Activated T-helper 2 cell treated with anti-CD3 and anti-CD28 coated beads, Interferon-gamma antibody, Interleukin-2, Interleukin-4, amounts not matched to agents 10 μg/mL and 5 μg/mL and 100 μg/mL, durations not matched to agents 14 hours and 24 hours and 36 hours (primary cell): ENCODE measurements around the gene TMEM215. TPM values are rescaled to one million over a fixed set of nuclear protein-coding genes. Genes with fewer than 3 reads are reported as not detected.

Experiments used
- DNase-seq: peaks from one replicate; pipeline ENCODE4 v3.0.0; 2021; ENCODE audit warnings: low spot score
- H3K27ac Mint-ChIP-seq: one replicate; pipeline ENCODE4 v1.8.0; 2021; ENCODE audit warnings: mixed read lengths
- H3K27me3 Mint-ChIP-seq: one replicate; pipeline ENCODE4 v1.8.0; 2021; ENCODE audit warnings: low read depth, mixed read lengths
- H3K36me3 Mint-ChIP-seq: one replicate; pipeline ENCODE4 v1.8.0; 2021; ENCODE audit warnings: low read depth, mixed read lengths
- H3K4me1 Mint-ChIP-seq: one replicate; pipeline ENCODE4 v1.8.0; 2021; ENCODE audit warnings: low read depth, mixed read lengths
- H3K4me3 Mint-ChIP-seq: one replicate; pipeline ENCODE4 v1.8.0; 2021; ENCODE audit warnings: low read depth, mild to moderate bottlenecking, moderate library complexity, mixed read lengths
- H3K9me3 Mint-ChIP-seq: one replicate; pipeline ENCODE4 v1.8.0; 2021; ENCODE audit warnings: mixed read lengths
- intact Hi-C: fragments of 100-400 bp; cut with micrococcal nuclease; formaldehyde crosslinking; loops from one replicate; pipeline ENCODE4 v1.15.1; 2023
- total RNA-seq: library from RNA; stranded (reverse); gene quantifications from 2 replicates; pipeline ENCODE4 v1.2.3, GENCODE V29; 2022

The TMEM215 gene, protein sequence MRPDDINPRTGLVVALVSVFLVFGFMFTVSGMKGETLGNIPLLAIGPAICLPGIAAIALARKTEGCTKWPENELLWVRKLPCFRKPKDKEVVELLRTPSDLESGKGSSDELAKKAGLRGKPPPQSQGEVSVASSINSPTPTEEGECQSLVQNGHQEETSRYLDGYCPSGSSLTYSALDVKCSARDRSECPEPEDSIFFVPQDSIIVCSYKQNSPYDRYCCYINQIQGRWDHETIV
- not detected in 2 replicates for total RNA-seq

DNA sequence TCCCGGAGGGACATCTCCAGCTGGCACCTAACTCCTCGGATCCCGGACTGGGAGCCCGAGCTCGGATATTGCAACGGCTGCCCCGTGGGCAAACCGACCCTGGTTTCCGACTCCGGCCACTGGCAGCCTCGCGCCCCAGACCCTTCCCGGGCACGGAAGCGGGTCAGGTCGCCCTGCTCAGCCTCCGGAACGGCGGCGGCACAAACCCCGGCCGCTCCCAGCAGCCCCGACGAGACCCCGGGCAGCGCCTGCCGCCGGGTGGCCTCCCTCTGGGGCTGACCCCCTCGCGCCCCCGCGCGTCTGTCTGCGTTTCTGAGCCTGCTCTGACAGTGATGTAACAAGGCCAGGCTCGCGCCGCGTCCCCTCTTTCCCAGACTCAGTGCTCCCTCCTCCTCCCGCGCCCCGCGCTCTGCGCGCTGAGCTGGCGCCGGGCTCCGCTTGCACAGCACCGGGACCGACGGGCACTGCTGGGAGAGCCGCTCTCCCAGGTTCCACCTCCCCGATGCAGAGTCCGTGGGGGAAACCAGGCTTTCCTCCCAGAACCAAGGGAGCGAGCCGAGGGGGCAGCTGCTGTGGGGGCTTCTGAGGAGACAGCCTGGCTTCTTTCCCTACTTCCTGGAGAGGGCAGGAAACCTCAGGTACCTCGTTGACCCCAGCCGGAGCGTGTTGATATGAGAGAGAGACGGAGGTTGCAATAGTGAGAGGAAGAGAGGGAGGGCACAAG is at the start of gene TMEM215:
Gene TMEM215 (plus strand): TSS at position 373 of the 724 bp plus-strand sequence. CDS start 644 bp downstream, outside the sequence.
- intact Hi-C loops = no loop called here
- no peak within 1 kb of the TSS for H3K4me3 Mint-ChIP-seq
- no peak for DNase-seq
- no peaks in the 10 kb centered on the region for H3K4me1 Mint-ChIP-seq
- H3K27ac Mint-ChIP-seq = no peak within 1 kb of the TSS
- no peaks in the 10 kb centered on the region for H3K36me3 Mint-ChIP-seq
- no peaks in the 10 kb centered on the region for H3K9me3 Mint-ChIP-seq
- peaks cover 43% of the 10 kb centered on the region for H3K27me3 Mint-ChIP-seq

- Mint-ChIP-seq H3K27me3 (no peaks in the 10 kb centered on the region), H3K27ac (no peak overlapping the region), H3K9me3 (no peaks in the 10 kb centered on the region), H3K4me3 (no peak overlapping the region), H3K4me1 (no peaks in the 10 kb centered on the region), H3K36me3 (no peaks in the 10 kb centered on the region)
- intact Hi-C loops = no loop called here
- DNase-seq = no peak
Observed at GRCh38 chr9:32735476-32735875, 47.9 kb upstream of the TMEM215 start.

GRCh38 chr9:32737378-32737777 is 46.0 kb upstream of the TMEM215 start:
- H3K36me3 Mint-ChIP-seq = no peaks in the 10 kb centered on the region
- H3K4me3 Mint-ChIP-seq = no peak overlapping the region
- intact Hi-C loops = no loop called here
- no peak for DNase-seq
- no peaks in the 10 kb centered on the region for H3K4me1 Mint-ChIP-seq
- H3K27me3 Mint-ChIP-seq = no peaks in the 10 kb centered on the region
- no peak overlapping the region for H3K27ac Mint-ChIP-seq
- no peaks in the 10 kb centered on the region for H3K9me3 Mint-ChIP-seq

DNA sequence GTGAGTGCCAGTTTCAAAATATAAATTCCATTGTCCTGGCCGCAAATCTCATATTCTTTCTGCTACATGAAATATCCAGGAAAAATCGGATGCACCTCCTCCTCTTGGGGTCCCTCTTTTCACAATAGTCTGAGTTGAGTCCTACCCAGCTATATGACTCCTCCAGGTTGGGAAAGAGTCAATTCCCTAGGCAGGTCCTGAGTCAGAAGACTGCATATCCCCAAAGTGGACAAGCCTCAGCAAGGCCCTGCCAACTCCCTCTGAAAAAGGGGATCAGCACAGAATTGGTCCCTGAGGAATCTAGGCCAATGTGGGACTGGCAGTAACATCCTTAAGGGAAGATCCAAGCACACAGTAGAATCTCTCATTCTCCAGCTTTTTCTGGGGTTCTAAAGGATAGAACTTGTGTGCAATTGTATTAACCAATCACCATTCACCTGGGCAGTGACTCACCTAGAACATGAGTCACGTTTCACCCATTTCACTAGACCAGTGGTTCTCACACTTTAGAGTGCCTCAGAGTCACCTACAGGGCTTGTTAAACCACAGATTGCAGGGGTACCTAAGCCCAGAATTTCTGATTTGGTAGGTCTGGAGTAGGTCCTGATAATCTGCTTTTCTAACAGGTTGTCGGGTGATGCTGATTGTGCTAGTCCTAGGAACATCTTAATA is 44.7 kb upstream of the TMEM215 start:
- DNase-seq = no peak
- H3K4me1 Mint-ChIP-seq = no peaks in the 10 kb centered on the region
- no peaks in the 10 kb centered on the region for H3K9me3 Mint-ChIP-seq
- H3K4me3 Mint-ChIP-seq = no peak overlapping the region
- no peaks in the 10 kb centered on the region for H3K27me3 Mint-ChIP-seq
- intact Hi-C loops = no loop called here
- no peaks in the 10 kb centered on the region for H3K36me3 Mint-ChIP-seq
- H3K27ac Mint-ChIP-seq = no peak overlapping the region

- Mint-ChIP-seq H3K36me3 (no peaks in the 10 kb centered on the region), H3K4me1 (no peaks in the 10 kb centered on the region), H3K27me3 (no peaks in the 10 kb centered on the region), H3K9me3 (no peaks in the 10 kb centered on the region), H3K27ac (no peak overlapping the region), H3K4me3 (no peak overlapping the region)
- DNase-seq = no peak
- intact Hi-C loops = no loop called here
Observed at GRCh38 chr9:32741706-32742105, 41.6 kb upstream of the TMEM215 start.

- Mint-ChIP-seq H3K27me3 (no peaks in the 10 kb centered on the region), H3K36me3 (no peaks in the 10 kb centered on the region), H3K9me3 (no peaks in the 10 kb centered on the region), H3K4me1 (no peaks in the 10 kb centered on the region), H3K27ac (no peak overlapping the region), H3K4me3 (no peak overlapping the region)
- intact Hi-C loops = no loop called here
- DNase-seq = no peak
Observed at GRCh38 chr9:32742296-32742695, 41.0 kb upstream of the TMEM215 start.

DNA sequence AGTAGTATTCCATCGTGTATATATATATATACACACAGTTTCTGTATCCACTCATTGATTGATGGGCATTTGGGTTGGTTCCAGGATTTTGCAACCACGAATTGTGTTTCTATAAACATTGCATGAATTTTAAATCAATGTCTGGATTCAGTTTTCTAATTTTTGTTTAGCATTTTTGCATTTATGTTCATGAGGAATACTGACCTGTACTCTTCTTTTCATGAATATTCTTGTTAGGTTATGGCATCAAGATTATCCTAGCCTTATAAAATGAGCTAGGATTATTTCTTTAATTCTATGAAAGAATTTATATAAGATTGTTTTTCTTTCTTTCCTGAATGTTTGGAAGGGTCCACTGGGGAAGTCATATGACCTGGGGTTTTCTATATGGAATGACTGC is 35.3 kb upstream of the TMEM215 start:
- Mint-ChIP-seq H3K36me3 (no peaks in the 10 kb centered on the region), H3K4me3 (no peak overlapping the region), H3K9me3 (no peaks in the 10 kb centered on the region), H3K27me3 (no peaks in the 10 kb centered on the region), H3K4me1 (no peaks in the 10 kb centered on the region), H3K27ac (no peak overlapping the region)
- intact Hi-C loops = no loop called here
- no peak for DNase-seq

- H3K4me3 Mint-ChIP-seq = no peak overlapping the region
- no peak overlapping the region for H3K27ac Mint-ChIP-seq
- no peaks in the 10 kb centered on the region for H3K4me1 Mint-ChIP-seq
- no peaks in the 10 kb centered on the region for H3K9me3 Mint-ChIP-seq
- no peak for DNase-seq
- H3K36me3 Mint-ChIP-seq = no peaks in the 10 kb centered on the region
- intact Hi-C loops = no loop called here
- no peaks in the 10 kb centered on the region for H3K27me3 Mint-ChIP-seq
Observed at GRCh38 chr9:32755730-32756129, 27.6 kb upstream of the TMEM215 start.

- no peaks in the 10 kb centered on the region for H3K36me3 Mint-ChIP-seq
- no peaks in the 10 kb centered on the region for H3K4me1 Mint-ChIP-seq
- DNase-seq = no peak
- no peaks in the 10 kb centered on the region for H3K9me3 Mint-ChIP-seq
- intact Hi-C loops = no loop called here
- no peaks in the 10 kb centered on the region for H3K27me3 Mint-ChIP-seq
- H3K27ac Mint-ChIP-seq = no peak overlapping the region
- no peak overlapping the region for H3K4me3 Mint-ChIP-seq
Observed at GRCh38 chr9:32764139-32764538, 19.2 kb upstream of the TMEM215 start.

DNA sequence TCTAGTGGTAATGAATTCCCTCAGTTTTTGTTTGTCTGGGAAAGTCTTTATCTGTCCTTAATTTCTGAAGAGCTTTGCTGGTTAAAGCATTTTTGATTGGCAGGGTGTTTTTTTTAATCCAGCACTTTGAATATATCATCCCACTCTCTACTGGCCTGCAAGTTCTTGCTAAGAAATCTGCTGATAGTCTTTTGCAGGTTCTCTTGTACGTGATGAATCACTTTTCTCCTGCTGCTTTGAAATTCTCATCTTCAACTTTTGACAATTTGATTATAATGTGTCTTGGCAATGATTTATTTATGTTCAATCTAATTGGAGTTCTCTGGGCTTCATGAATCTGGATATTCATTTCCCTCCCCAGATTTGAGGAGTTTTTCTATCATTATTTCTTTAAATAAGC is 8.1 kb upstream of the TMEM215 start:
- Mint-ChIP-seq H3K27me3 (no peaks in the 10 kb centered on the region), H3K4me1 (no peaks in the 10 kb centered on the region), H3K36me3 (no peaks in the 10 kb centered on the region), H3K27ac (no peak overlapping the region), H3K9me3 (peaks cover 13% of the 10 kb centered on the region), H3K4me3 (no peak overlapping the region)
- intact Hi-C loops = no loop called here
- no peak for DNase-seq

DNA sequence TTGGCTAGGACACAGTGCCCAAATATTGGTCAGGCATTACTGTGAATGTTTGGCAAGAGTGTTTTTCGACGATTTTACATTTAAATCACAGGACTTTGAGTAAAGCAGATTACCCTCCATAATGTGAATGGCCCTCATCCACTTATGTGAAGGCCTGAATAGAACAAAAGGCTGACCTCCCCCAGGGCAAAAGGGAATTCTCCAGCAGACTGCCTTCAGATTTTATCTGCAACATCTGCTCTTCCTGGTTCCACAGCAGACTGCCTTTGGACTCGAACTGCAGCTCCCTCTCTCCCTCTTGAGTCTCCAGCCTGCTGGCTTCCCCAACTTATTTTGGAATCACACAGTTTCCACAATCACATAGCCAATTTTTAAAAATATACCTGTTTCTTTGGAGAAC is 7.1 kb upstream of the TMEM215 start:
- Mint-ChIP-seq H3K4me1 (no peaks in the 10 kb centered on the region), H3K4me3 (no peak overlapping the region), H3K36me3 (no peaks in the 10 kb centered on the region), H3K9me3 (peaks cover 13% of the 10 kb centered on the region), H3K27me3 (peaks cover 8% of the 10 kb centered on the region), H3K27ac (no peak overlapping the region)
- no peak for DNase-seq
- intact Hi-C loops = no loop called here

- intact Hi-C loops = no loop called here
- H3K9me3 Mint-ChIP-seq = no peaks in the 10 kb centered on the region
- H3K4me1 Mint-ChIP-seq = no peaks in the 10 kb centered on the region
- no peaks in the 10 kb centered on the region for H3K36me3 Mint-ChIP-seq
- no peak for DNase-seq
- no peak overlapping the region for H3K27ac Mint-ChIP-seq
- no peak overlapping the region for H3K4me3 Mint-ChIP-seq
- H3K27me3 Mint-ChIP-seq = peaks cover 43% of the 10 kb centered on the region
Observed at GRCh38 chr9:32782476-32783167, 718 bp upstream of the TMEM215 start.

DNA sequence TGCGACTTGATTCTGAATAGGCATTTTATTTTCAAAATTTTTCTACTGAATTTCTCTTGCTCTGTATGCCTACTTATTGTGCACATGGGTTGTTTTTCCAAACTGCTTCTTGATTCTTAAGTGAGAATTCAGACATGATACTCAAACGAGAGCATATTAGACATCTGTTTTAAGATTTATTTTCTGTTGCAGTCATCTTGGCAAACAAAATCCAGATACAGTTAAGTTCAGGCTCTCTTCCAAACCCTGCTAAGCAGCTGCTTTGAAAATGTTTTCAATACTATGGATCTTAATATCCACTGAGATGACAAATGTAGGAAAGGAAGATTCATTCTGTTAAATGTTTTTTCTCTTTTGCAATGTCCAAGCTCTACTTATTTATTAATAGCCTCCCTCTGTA is 4.5 kb downstream of the TMEM215 start:
- H3K9me3 Mint-ChIP-seq = no peaks in the 10 kb centered on the region
- no peak overlapping the region for H3K27ac Mint-ChIP-seq
- intact Hi-C loops = no loop called here
- no peaks in the 10 kb centered on the region for H3K4me1 Mint-ChIP-seq
- peaks cover 29% of the 10 kb centered on the region for H3K27me3 Mint-ChIP-seq
- no peak for DNase-seq
- H3K4me3 Mint-ChIP-seq = no peak overlapping the region
- H3K36me3 Mint-ChIP-seq = no peaks in the 10 kb centered on the region
